IPS-20b (cell line): Measurements from ENCODE around the gene EML4.
"Not testable (repeated sequence)": the region's sequence is repeated elsewhere in the genome, so short reads cannot be mapped to it uniquely, and the experiment has no call there.

Experiments
- H3K27ac ChIP-seq: one replicate; pipeline ENCODE4 v1.5.1; 2013; ENCODE audit warnings: low read length
- H3K27me3 ChIP-seq: 2 replicates; pipeline ENCODE4 v1.6.1; 2013; ENCODE audit warnings: mild to moderate bottlenecking, low read length, inconsistent platforms; ENCODE audit not compliant: insufficient read depth
- H3K36me3 ChIP-seq: 2 replicates; pipeline ENCODE4 v1.6.1; 2013; ENCODE audit warnings: low read depth, mild to moderate bottlenecking, inconsistent platforms, low read length, moderate library complexity; ENCODE audit not compliant: insufficient read depth
- H3K4me1 ChIP-seq: 2 replicates; pipeline ENCODE4 v1.6.1; 2013; ENCODE audit warnings: mild to moderate bottlenecking, control low read depth, inconsistent platforms, low read length, moderate library complexity; ENCODE audit not compliant: insufficient read depth
- H3K4me3 ChIP-seq: 2 replicates; pipeline ENCODE4 v1.5.1; 2013; ENCODE audit warnings: mild to moderate bottlenecking, low read length, inconsistent platforms
- H3K9ac ChIP-seq: 2 replicates; pipeline ENCODE4 v1.6.1; 2013; ENCODE audit warnings: low read depth, mild to moderate bottlenecking, inconsistent platforms, low read length, moderate library complexity
- H3K9me3 ChIP-seq: 2 replicates; pipeline ENCODE4 v1.6.1; 2013; ENCODE audit warnings: mild to moderate bottlenecking, low read depth, low read length, inconsistent platforms; ENCODE audit not compliant: insufficient read depth

The EML4 gene

DNA sequence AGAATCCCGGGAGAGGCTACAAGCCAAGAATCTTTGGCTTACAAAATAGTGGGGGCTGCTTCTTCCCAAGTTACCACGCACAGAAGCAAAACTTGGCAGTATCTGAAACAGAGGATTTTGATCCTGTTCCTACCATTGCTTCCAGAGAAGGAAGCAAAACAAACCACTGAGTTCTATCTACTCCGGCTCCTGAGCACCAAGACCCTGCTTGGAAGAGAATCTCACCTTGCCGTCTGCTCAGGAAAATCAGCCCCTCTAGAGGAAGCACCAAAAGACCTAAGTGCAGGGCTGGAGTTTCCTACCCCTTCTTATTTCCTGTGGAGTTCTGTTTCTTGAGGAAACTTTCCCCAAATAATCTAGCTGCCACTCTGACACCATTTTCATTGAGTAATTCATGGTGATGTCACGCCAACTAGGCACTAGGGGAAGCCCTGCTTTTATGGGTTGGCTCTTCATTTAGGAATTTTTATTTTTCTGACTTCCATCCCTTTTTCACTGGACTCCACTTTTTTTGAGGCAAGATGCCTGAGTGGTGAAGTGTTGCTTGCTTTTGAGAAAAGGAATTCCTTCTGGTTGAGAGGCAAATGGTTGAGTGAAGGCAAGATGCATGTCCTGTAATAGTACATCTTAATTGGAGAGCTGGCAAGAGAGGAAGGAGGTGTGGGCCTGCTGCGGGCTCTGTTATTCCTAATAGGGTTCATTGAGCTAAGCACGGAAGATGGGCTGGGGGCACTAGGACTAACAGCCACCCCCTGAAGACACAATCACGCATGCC, 36.8 kb upstream of the EML4 start:
- no peak overlapping the region for H3K27ac ChIP-seq
- H3K4me3 ChIP-seq: peak overlapping the region; percentile 31; the same call in 1 of the 2 replicates
- H3K36me3 ChIP-seq: no peaks in the 10 kb centered on the region
- H3K27me3 ChIP-seq: peaks cover 13% of the 10 kb centered on the region; the same call in 1 of the 2 replicates
- peaks cover 26% of the 10 kb centered on the region for H3K4me1 ChIP-seq
- no peaks in the 10 kb centered on the region for H3K9me3 ChIP-seq
- peak overlapping the region; percentile 24; the same call in 1 of the 2 replicates for H3K9ac ChIP-seq

DNA sequence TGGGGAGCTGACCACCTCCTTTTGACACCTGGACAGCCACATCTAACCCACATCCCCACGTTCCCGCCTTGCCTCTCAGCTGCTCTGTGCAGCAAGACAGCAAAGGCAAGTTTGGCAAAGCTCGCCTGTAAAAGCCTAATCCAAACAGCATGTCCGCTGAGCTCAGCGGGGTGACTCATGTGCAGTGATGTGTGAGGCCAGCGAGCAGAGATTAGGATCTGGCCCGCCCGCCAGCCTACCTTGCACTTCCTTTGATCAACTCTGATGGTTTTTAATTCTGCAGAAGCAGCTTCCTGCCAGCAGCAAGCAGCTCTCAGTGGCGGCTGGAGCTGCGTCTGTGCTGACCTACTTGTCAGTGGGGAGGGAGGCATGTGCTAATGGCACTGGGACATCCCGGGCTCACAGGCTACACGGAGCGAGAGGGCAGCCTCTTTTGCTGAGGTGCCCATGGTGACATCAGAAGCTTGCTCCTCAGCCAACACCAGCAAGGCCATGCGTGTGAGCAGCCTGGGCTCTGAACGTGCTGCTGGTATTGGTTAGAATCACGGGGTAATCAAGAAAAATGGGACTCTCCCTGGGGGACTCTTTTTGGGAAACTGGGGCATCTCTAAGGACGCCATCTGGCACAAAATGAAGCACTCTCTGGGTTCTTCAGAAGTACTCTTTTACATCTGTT, 36.0 kb upstream of the EML4 start:
- no peaks in the 10 kb centered on the region for H3K9me3 ChIP-seq
- H3K27ac ChIP-seq: no peak overlapping the region
- H3K4me1 ChIP-seq: peaks cover 27% of the 10 kb centered on the region
- H3K36me3 ChIP-seq: no peaks in the 10 kb centered on the region
- H3K27me3 ChIP-seq: peaks cover 13% of the 10 kb centered on the region; the same call in 1 of the 2 replicates
- peak overlapping the region; percentile 24; the same call in 1 of the 2 replicates for H3K9ac ChIP-seq
- peak overlapping the region; percentile 31; the same call in 1 of the 2 replicates for H3K4me3 ChIP-seq

DNA sequence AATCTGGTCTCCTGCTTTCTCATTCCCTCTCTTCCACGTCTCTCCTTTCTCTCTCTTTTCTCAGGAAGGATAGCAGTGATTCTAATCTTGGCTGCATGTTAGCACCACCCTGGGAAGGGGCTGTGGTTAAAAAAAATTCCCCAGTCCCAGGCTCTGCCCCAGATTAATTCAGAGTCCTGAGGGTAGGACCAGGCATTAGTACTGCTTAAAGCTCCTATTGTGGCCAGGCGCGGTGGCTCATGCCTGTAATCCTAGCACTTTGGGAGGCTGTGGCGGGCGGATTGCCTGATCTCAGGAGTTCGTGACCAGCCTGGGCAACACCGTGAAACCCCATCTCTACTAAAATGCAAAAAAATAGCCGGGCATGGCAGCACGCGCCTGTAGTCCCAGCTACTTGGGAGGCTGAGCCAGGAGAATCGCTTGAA, 35.4 kb upstream of the EML4 start:
- Histone ChIP-seq H3K4me3 (no peak overlapping the region), H3K27me3 (peaks cover 13% of the 10 kb centered on the region; the same call in 1 of the 2 replicates), H3K9me3 (no peaks in the 10 kb centered on the region), H3K27ac (no peak overlapping the region), H3K9ac (no peak overlapping the region), H3K36me3 (no peaks in the 10 kb centered on the region), H3K4me1 (peaks cover 27% of the 10 kb centered on the region)

DNA sequence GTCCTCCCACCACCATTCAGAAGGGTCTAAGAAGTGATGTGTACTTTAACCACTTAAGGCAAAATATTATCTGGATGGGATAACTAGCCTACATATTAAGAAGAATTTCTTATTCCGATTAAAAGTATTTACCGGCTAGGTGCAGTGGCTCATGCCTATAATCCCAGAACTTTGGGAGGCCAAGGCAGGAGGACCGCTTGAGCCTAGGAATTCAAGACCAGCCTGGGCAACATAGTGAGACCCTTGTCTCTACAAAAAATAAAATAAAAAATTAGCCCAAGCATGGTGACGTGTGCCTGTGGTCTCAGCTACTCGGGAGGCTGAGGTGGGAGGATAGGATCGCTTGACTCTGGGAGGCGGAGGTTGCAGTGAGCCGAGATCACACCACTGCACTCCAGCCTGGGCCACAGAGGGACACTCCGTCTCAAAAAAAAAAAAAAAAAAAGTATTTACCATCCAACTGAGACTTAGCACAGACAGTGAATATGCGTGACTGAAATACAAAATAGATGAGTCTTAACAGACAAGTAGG, 34.7 kb upstream of the EML4 start:
- not testable (repeated sequence) for H3K27ac ChIP-seq, H3K4me3 ChIP-seq, H3K9ac ChIP-seq, H3K9me3 ChIP-seq, H3K36me3 ChIP-seq
- peaks cover 13% of the 10 kb centered on the region; the same call in 1 of the 2 replicates for H3K27me3 ChIP-seq
- peaks cover 27% of the 10 kb centered on the region for H3K4me1 ChIP-seq

- peaks cover 27% of the 10 kb centered on the region for H3K4me1 ChIP-seq
- H3K27ac ChIP-seq: no peak overlapping the region
- no peaks in the 10 kb centered on the region for H3K9me3 ChIP-seq
- H3K36me3 ChIP-seq: no peaks in the 10 kb centered on the region
- H3K9ac ChIP-seq: no peak overlapping the region
- no peak overlapping the region for H3K4me3 ChIP-seq
- H3K27me3 ChIP-seq: peaks cover 13% of the 10 kb centered on the region; the same call in 1 of the 2 replicates
Measured at GRCh38 chr2:42135381-42136312, 33.5 kb upstream of the EML4 start.

DNA sequence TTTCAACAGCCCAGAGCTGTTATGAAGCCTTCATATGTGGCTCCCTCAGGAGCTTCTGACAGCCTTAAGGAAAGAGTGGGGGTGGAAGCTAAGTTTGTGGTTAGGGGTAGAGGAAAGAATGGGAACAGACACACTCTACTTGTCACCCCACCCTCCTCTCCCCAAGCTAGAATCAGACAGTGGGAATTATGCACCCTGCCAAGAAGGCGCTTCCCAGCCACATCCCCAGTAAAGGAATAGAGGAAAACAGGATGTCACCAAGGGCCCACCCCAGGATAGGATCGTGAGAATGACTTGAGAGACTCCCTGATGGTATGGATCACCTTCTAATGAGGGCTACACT, 32.4 kb upstream of the EML4 start:
- H3K36me3 ChIP-seq: no peaks in the 10 kb centered on the region

DNA sequence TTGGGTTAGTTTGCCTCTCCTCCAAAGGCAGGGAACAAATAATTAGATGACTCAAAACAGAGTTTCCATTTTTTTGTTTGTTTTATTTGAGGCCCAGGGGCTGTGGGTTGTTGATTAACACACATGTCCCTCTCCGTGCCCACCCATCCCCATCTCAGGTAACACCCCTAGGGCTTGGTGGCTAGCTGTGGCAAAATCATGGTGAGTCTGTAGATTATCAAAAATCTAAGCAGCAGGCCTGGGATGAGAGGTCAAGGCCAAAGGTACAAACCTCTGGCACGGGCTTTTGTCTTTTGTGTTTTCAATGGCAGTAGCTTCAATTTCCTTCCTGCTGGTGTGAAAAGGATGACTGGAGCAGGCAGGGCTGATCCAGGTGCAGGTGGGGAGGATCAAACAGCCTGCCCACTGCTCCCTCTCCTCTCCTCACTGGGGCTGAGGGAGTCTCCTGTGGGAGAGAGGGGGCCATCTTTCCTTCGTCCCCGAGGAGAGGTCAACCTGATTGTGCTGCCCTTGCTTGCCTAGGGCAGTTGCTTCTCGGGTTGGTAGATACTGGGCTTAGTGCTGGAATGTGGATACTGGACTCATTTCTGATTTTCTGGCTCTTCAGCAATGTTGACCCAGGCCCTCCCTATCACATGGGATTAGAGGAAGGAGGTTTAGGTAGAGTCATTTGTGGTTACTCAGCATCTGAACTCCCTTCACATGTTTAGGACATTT, 31.9 kb upstream of the EML4 start:
- no peaks in the 10 kb centered on the region for H3K36me3 ChIP-seq
- no peak overlapping the region for H3K27ac ChIP-seq
- H3K4me1 ChIP-seq: peaks cover 38% of the 10 kb centered on the region
- no peaks in the 10 kb centered on the region for H3K9me3 ChIP-seq
- H3K4me3 ChIP-seq: no peak overlapping the region
- H3K27me3 ChIP-seq: peaks cover 13% of the 10 kb centered on the region; the same call in 1 of the 2 replicates
- H3K9ac ChIP-seq: no peak overlapping the region

More for the DNA sequence above, 32.4 kb upstream of the EML4 start:
- Histone ChIP-seq H3K27ac (no peak overlapping the region), H3K27me3 (peaks cover 13% of the 10 kb centered on the region; the same call in 1 of the 2 replicates), H3K4me3 (no peak overlapping the region), H3K4me1 (peaks cover 35% of the 10 kb centered on the region), H3K9me3 (no peaks in the 10 kb centered on the region), H3K9ac (no peak overlapping the region)

GRCh38 chr2:42138163-42139015, 30.8 kb upstream of the EML4 start:
- Histone ChIP-seq H3K4me1 (peaks cover 32% of the 10 kb centered on the region; the same call in 1 of the 2 replicates), H3K27me3 (peaks cover 6% of the 10 kb centered on the region; the same call in 1 of the 2 replicates), H3K4me3 (no peak overlapping the region), H3K9ac (no peak overlapping the region), H3K27ac (no peak overlapping the region), H3K36me3 (no peaks in the 10 kb centered on the region), H3K9me3 (no peaks in the 10 kb centered on the region)

GRCh38 chr2:42139101-42139500, 30.1 kb upstream of the EML4 start:
- H3K4me3 ChIP-seq: no peak overlapping the region
- H3K4me1 ChIP-seq: peaks cover 28% of the 10 kb centered on the region; the same call in 1 of the 2 replicates
- H3K27me3 ChIP-seq: no peaks in the 10 kb centered on the region
- no peak overlapping the region for H3K27ac ChIP-seq
- no peak overlapping the region for H3K9ac ChIP-seq
- no peaks in the 10 kb centered on the region for H3K9me3 ChIP-seq
- H3K36me3 ChIP-seq: no peaks in the 10 kb centered on the region

GRCh38 chr2:42140496-42140895, 28.7 kb upstream of the EML4 start:
- Histone ChIP-seq H3K9ac (no peak overlapping the region), H3K4me1 (peaks cover 28% of the 10 kb centered on the region; the same call in 1 of the 2 replicates), H3K36me3 (no peaks in the 10 kb centered on the region), H3K9me3 (no peaks in the 10 kb centered on the region), H3K4me3 (no peak overlapping the region), H3K27ac (no peak overlapping the region), H3K27me3 (no peaks in the 10 kb centered on the region)
